Progenitor cell of endocrine pancreas (in vitro differentiated cells): ENCODE data around the gene TNFRSF1B. TPM values are rescaled to one million over a fixed set of nuclear protein-coding genes. Genes with fewer than 3 reads are reported as not detected.

ENCODE experiments used
- DNase-seq: peaks from one replicate; pipeline ENCODE4 v3.0.0; 2021; ENCODE audit warnings: low spot score; ENCODE audit not compliant: unreplicated experiment
- H3K27ac Mint-ChIP-seq: 2 replicates; pipeline ENCODE4 v1.8.0; 2021; ENCODE audit warnings: mild to moderate bottlenecking, moderate library complexity, mixed read lengths
- H3K27me3 Mint-ChIP-seq: 2 replicates; pipeline ENCODE4 v1.8.0; 2021; ENCODE audit warnings: mixed read lengths
- H3K36me3 Mint-ChIP-seq: 2 replicates; pipeline ENCODE4 v1.8.0; 2022; ENCODE audit warnings: mixed read lengths; ENCODE audit not compliant: insufficient read depth
- H3K4me1 Mint-ChIP-seq: 2 replicates; pipeline ENCODE4 v1.8.0; 2021; ENCODE audit warnings: low read depth, mixed read lengths
- H3K4me3 Mint-ChIP-seq: 2 replicates; pipeline ENCODE4 v1.8.0; 2021; ENCODE audit warnings: low read depth, mild to moderate bottlenecking, moderate library complexity, mixed read lengths
- H3K9me3 Mint-ChIP-seq: 2 replicates; pipeline ENCODE4 v1.8.0; 2021; ENCODE audit warnings: low read depth, mixed read lengths
- total RNA-seq: library from RNA; stranded (reverse); gene quantifications from 2 replicates; pipeline ENCODE4 v1.2.1, GENCODE V29; 2021
- TF ChIP-seq, protein P1 (sequence below): fragments of 200-600 bp; sonication (generic); IDR thresholded peaks from one replicate; pipeline ENCODE4 v1.5.0; 2021; ENCODE audit warnings: antibody characterized with exemption, mild to moderate bottlenecking; ENCODE audit not compliant: unreplicated experiment

Gene TNFRSF1B
- total RNA-seq, 1 donor from 2014 or later: not detected

DNA sequence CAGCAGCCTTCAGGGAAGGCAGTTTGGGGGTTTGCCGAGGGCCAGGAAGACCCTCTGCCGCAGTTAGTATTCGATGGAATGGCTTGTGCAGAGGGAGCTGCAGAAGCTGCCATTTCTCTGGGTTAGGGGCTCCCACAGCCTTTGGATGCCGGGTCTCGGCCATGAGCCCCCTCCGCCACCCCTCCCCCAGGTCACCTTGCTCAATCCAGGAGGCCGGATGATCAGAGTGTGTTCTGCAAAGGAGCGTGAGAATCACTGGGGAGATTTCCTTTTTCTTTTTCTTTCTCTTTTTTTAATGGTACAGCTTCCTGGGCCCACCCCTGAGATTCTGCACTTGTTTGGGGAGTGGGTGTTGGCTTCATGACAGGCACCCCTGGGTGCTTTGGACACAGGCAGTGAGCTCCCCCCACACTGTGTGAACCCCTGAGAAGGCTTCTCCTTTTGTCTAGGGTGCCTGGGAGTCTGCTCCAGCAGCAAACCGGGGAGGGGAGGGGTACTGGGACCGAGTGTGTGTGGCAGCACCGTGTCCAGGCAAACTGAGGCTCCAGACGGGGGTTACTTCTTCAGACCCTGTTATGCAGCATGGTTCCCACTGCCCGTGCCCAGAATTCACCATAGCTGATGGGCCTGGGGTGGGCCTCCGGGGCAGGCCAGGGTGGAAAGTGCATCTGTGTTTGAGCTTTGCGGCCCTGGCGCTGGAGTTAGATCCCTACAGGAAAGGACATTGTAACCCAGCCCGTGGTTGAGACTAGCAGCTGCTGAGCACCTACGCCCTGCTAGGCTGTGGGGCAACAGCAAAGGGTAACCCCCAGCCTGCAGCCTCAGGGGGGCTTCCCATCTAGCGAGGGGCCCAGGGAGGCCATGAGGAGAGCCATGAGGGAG lies 18.5 kb downstream of the TNFRSF1B start:
- peaks cover 8% of the 10 kb centered on the region for H3K4me1 Mint-ChIP-seq
- H3K4me3 Mint-ChIP-seq: no peak overlapping the region
- no peaks in the 10 kb centered on the region for H3K9me3 Mint-ChIP-seq
- DNase-seq: no peak
- peaks cover 11% of the 10 kb centered on the region for H3K27me3 Mint-ChIP-seq
- H3K36me3 Mint-ChIP-seq: no peaks in the 10 kb centered on the region
- H3K27ac Mint-ChIP-seq: peak overlapping the region; percentile 67
- TF ChIP-seq, protein P1, sequence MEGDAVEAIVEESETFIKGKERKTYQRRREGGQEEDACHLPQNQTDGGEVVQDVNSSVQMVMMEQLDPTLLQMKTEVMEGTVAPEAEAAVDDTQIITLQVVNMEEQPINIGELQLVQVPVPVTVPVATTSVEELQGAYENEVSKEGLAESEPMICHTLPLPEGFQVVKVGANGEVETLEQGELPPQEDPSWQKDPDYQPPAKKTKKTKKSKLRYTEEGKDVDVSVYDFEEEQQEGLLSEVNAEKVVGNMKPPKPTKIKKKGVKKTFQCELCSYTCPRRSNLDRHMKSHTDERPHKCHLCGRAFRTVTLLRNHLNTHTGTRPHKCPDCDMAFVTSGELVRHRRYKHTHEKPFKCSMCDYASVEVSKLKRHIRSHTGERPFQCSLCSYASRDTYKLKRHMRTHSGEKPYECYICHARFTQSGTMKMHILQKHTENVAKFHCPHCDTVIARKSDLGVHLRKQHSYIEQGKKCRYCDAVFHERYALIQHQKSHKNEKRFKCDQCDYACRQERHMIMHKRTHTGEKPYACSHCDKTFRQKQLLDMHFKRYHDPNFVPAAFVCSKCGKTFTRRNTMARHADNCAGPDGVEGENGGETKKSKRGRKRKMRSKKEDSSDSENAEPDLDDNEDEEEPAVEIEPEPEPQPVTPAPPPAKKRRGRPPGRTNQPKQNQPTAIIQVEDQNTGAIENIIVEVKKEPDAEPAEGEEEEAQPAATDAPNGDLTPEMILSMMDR: no peak

DNA sequence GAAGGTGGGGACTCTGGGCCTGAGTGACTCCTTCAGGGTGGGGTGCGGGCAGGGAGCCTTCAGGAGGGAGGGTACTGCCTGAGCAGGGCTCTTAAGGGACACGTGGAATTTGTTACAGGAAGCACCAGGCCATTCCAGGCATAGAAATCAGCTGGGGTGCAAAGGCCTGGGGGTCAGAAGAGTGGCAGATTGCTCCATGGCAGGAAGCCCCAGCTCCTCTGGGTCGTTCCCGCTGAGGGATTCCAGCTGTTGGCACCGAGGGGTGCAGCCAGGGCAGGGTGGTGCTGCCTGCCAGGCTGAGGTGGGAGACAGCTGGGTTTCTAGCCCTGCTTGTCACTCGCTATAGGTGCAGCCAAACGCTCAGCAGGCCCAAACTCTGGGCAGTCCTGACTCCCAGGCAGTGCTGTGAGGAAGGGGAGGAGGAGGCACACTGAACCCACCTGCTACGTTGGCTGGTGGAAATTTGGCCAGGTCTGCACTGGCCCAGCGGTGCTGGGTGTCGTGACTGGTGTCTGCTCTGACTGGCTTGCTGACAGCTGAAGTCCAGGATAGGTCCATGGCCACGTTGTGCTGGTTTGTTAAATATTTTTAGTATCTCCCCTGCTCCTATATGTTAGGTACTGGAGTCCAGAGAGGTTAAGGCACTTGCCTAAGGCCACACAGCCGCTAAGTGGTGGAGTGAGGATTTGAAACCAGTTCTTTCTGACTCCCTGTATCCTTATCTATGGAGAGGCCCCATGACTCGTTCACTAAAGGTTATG lies 19.3 kb downstream of the TNFRSF1B start:
- TF ChIP-seq, protein P1: no peak
- Mint-ChIP-seq H3K9me3 (no peaks in the 10 kb centered on the region), H3K36me3 (no peaks in the 10 kb centered on the region), H3K27ac (peak overlapping the region; percentile 67), H3K4me1 (peaks cover 8% of the 10 kb centered on the region), H3K27me3 (peaks cover 16% of the 10 kb centered on the region), H3K4me3 (no peak overlapping the region)
- DNase-seq: no peak

- Mint-ChIP-seq H3K4me3 (no peak overlapping the region), H3K4me1 (peaks cover 8% of the 10 kb centered on the region), H3K27me3 (peaks cover 17% of the 10 kb centered on the region), H3K9me3 (no peaks in the 10 kb centered on the region), H3K36me3 (no peaks in the 10 kb centered on the region), H3K27ac (no peak overlapping the region)
- DNase-seq: no peak
- TF ChIP-seq, protein P1: no peak
These were observed 19.8 kb downstream of the TNFRSF1B start for GRCh38 chr1:12186679-12186985.

- no peaks in the 10 kb centered on the region for H3K36me3 Mint-ChIP-seq
- no peak for DNase-seq
- peaks cover 24% of the 10 kb centered on the region for H3K27me3 Mint-ChIP-seq
- peaks cover 8% of the 10 kb centered on the region for H3K4me1 Mint-ChIP-seq
- H3K9me3 Mint-ChIP-seq: no peaks in the 10 kb centered on the region
- H3K27ac Mint-ChIP-seq: no peak overlapping the region
- no peak overlapping the region for H3K4me3 Mint-ChIP-seq
- TF ChIP-seq, protein P1: no peak
These were observed 21.3 kb downstream of the TNFRSF1B start for GRCh38 chr1:12188115-12188514.

DNA sequence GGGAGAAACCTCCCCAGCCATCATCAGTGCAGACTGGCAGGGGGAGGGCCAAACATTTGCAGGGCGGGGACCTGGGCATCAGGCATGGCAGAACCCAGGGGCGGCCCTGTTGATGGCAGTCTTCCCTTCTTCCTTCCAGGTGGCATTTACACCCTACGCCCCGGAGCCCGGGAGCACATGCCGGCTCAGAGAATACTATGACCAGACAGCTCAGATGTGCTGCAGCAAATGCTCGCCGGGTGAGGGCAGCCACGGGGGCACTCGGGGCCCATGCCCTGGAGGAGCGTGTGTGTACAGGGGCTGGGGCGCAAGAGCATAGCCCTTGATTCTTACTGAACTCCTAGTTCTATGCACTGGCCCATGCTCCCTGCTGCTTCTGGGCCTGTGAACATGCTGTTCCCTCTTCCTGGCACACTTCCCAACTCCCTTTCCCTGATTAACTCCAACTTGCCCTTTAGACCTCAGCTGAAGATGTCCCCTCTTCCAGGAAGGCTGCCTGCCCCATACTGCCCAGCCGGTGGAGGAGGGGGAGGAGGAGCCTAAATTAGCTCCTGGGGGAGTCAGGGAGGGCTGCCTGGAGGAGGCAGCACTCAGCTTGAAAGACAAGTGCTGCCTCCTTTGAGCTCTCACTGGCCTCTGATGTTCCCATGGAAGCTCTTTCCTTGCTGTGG lies 22.0 kb downstream of the TNFRSF1B start:
- peaks cover 25% of the 10 kb centered on the region for H3K27me3 Mint-ChIP-seq
- no peak overlapping the region for H3K27ac Mint-ChIP-seq
- TF ChIP-seq, protein P1: no peak
- no peak for DNase-seq
- H3K4me3 Mint-ChIP-seq: no peak overlapping the region
- H3K36me3 Mint-ChIP-seq: no peaks in the 10 kb centered on the region
- peaks cover 7% of the 10 kb centered on the region for H3K4me1 Mint-ChIP-seq
- no peaks in the 10 kb centered on the region for H3K9me3 Mint-ChIP-seq
